NCI-H146 treated with DMSO at 0.1 percent for 48 hours (cell line): Measurements from ENCODE around the gene FAM171A1.

Experiments used
- DNase-seq: peaks from one replicate; lab custom pipeline; 2025; ENCODE audit not compliant: unreplicated experiment; lab: John Stamatoyannopoulos, UW

The FAM171A1 gene

GRCh38 chr10:15374156-15374555, 3.1 kb upstream of the FAM171A1 start:
- no peak for DNase-seq

GRCh38 chr10:15373199-15373598, 2.1 kb upstream of the FAM171A1 start:
- DNase-seq = no peak

GRCh38 chr10:15370212-15370855, 755 bp downstream of the FAM171A1 start:
- DNase-seq = no peak

GRCh38 chr10:15369256-15370211, 1.6 kb downstream of the FAM171A1 start:
- no peak for DNase-seq

- no peak for DNase-seq
Measured at GRCh38 chr10:15368101-15368855, 2.8 kb downstream of the FAM171A1 start.

- DNase-seq = no peak
Measured at GRCh38 chr10:15367296-15368085, 3.6 kb downstream of the FAM171A1 start.

GRCh38 chr10:15365692-15366091, 5.4 kb downstream of the FAM171A1 start:
- DNase-seq = no peak

- no peak for DNase-seq
Measured at GRCh38 chr10:15364001-15364400, 7.1 kb downstream of the FAM171A1 start.

GRCh38 chr10:15363031-15363430, 8.1 kb downstream of the FAM171A1 start:
- no peak for DNase-seq

GRCh38 chr10:15361131-15361530, 10.0 kb downstream of the FAM171A1 start:
- DNase-seq = no peak

GRCh38 chr10:15360566-15360965, 10.5 kb downstream of the FAM171A1 start:
- no peak for DNase-seq

GRCh38 chr10:15353471-15354017, 17.5 kb downstream of the FAM171A1 start:
- peak; percentile 60 for DNase-seq

GRCh38 chr10:15352836-15353235, 18.3 kb downstream of the FAM171A1 start:
- no peak for DNase-seq

- DNase-seq = no peak
Measured at GRCh38 chr10:15352201-15352600, 18.9 kb downstream of the FAM171A1 start.

- DNase-seq = no peak
Measured at GRCh38 chr10:15351099-15351820, 19.8 kb downstream of the FAM171A1 start.

GRCh38 chr10:15349112-15349511, 22.0 kb downstream of the FAM171A1 start:
- peak; percentile 68 for DNase-seq

GRCh38 chr10:15348579-15348978, 22.5 kb downstream of the FAM171A1 start:
- peak; percentile 68 for DNase-seq

GRCh38 chr10:15347150-15347549, 23.9 kb downstream of the FAM171A1 start:
- no peak for DNase-seq

- no peak for DNase-seq
Measured at GRCh38 chr10:15346440-15347141, 24.5 kb downstream of the FAM171A1 start.
